K562 (cell line): Measurements from ENCODE around the gene ADAD1. TPM values are rescaled to one million over a fixed set of nuclear protein-coding genes. Genes with fewer than 3 reads are reported as not detected.
A peak's percentile ranks its signal among the peaks of the same experiment; 100 is the strongest.

Experiments used
- ATAC-seq: fragments of 200-7000 bp; cut with Tn5 transposase; 3 replicates; pipeline ENCODE4 v1.9.1; 2020; ENCODE audit warnings: moderate library complexity
- BruUV-seq: library from RNA; stranded (reverse); fragments of 400-500 nt; replicated peaks from 2 replicates; lab custom pipeline; 2021; lab: Mats Ljungman, UMichigan
- CTCF ChIA-PET: fragments of 300-600 bp; formaldehyde crosslinking; extraction: SDS; loops from one replicate; lab custom pipeline; 2021; ENCODE audit warnings: low intra/inter-chr PET ratio; lab: Yijun Ruan, JAX
- POLR2A ChIA-PET: fragments of 300-600, 350-650 bp; sonication (Branson Sonifier 250); formaldehyde crosslinking; extraction: SDS; loops from one replicate; lab custom pipeline; 2021; ENCODE audit warnings: antibody characterized with exemption, inconsistent platforms; lab: Yijun Ruan, JAX
- DNase-seq, 4 experiments: peaks; one replicate each; pipeline versions ENCODE4 v3.0.0 to v3.0.0-alpha.2; 2011 to 2018; ENCODE audit warnings: low spot score in 3 of 4, mixed read lengths in 3 of 4; ENCODE audit errors: extremely low read depth in 1 of 4
- FAIRE-seq: peaks from 2 replicates; lab custom pipeline; 2011; peaks lifted over from hg19 to GRCh38; lab: Jason Lieb, UNC
- H2AFZ ChIP-seq: 2 replicates; pipeline ENCODE4 v1.6.0; 2011; ENCODE audit warnings: low read depth, low read length, control low read depth, inconsistent platforms
- H3K27ac ChIP-seq: fragments of 200-600 bp; 3 replicates; pipeline ENCODE4 v1.8.0; 2011; ENCODE audit warnings: low read depth, mild to moderate bottlenecking, control low read depth, inconsistent platforms, low read length, moderate library complexity, mixed read lengths; ENCODE audit errors: extremely low read depth
- H3K27me3 ChIP-seq, 2 experiments: fragments of 300-600 bp in 1 of 2; 2 replicates in 1 of 2; 3 replicates in 1 of 2; pipeline versions ENCODE4 v1.6.0 to v1.8.0; 2011; ENCODE audit warnings: inconsistent platforms in 2 of 2, low read length in 2 of 2, mild to moderate bottlenecking in 1 of 2, mixed read lengths in 1 of 2, moderate library complexity in 1 of 2; ENCODE audit not compliant: control insufficient read depth in 2 of 2, insufficient read depth in 2 of 2
- H3K36me3 ChIP-seq: fragments of 300-600 bp; 3 replicates; pipeline ENCODE4 v1.8.0; 2011; ENCODE audit warnings: mild to moderate bottlenecking, low read length, inconsistent platforms; ENCODE audit not compliant: control insufficient read depth, insufficient read depth
- H3K4me1 ChIP-seq, 2 experiments: fragments of 200-600 bp in 1 of 2; replicated peaks in 1 of 2; 2 replicates in 1 of 2; 3 replicates in 1 of 2; pipeline versions ENCODE4 v1.5.1 to v1.8.0; 2011; ENCODE audit warnings: inconsistent platforms in 2 of 2, low read length in 2 of 2, mild to moderate bottlenecking in 1 of 2, mixed read lengths in 1 of 2, moderate library complexity in 1 of 2; ENCODE audit not compliant: control insufficient read depth in 2 of 2, insufficient read depth in 2 of 2
- H3K4me2 ChIP-seq: 2 replicates; pipeline ENCODE4 v1.6.1; 2011; ENCODE audit warnings: low read length, control low read depth, inconsistent platforms, mixed read lengths; ENCODE audit not compliant: insufficient read depth
- H3K4me3 ChIP-seq: fragments of 200-600 bp; sonication (generic), shearing (Covaris generic); 2 replicates; pipeline ENCODE4 v1.5.1; 2016; ENCODE audit warnings: control low read depth, inconsistent platforms
- H3K79me2 ChIP-seq: fragments of 200-600 bp; 3 replicates; pipeline ENCODE4 v1.8.0; 2011; ENCODE audit warnings: low read length, inconsistent platforms; ENCODE audit not compliant: control insufficient read depth, insufficient read depth
- H3K9ac ChIP-seq, 2 experiments: 2 replicates each; pipeline versions ENCODE4 v1.6.0 to v1.6.1; 2011; ENCODE audit warnings: low read depth in 2 of 2, low read length in 2 of 2, control low read depth in 1 of 2, inconsistent platforms in 1 of 2, mild to moderate bottlenecking in 1 of 2, mixed read lengths in 1 of 2; ENCODE audit not compliant: insufficient read depth in 1 of 2
- H3K9me1 ChIP-seq: one replicate; pipeline ENCODE4 v1.6.0; 2011; ENCODE audit warnings: inconsistent platforms, mild to moderate bottlenecking, low read length, moderate library complexity; ENCODE audit not compliant: control insufficient read depth, insufficient read depth
- H3K9me3 ChIP-seq: replicated peaks from 2 replicates; pipeline ENCODE4 v1.5.1; 2011; ENCODE audit warnings: low read depth, low read length, inconsistent platforms; ENCODE audit not compliant: control insufficient read depth, insufficient read depth
- H4K20me1 ChIP-seq: replicated peaks from 2 replicates; pipeline ENCODE4 v1.6.1; 2011; ENCODE audit warnings: low read length, inconsistent platforms, mixed read lengths; ENCODE audit not compliant: control insufficient read depth, insufficient read depth
- CREB1 ChIP-seq, 2 experiments: sonication (generic) in 1 of 2; formaldehyde crosslinking in 1 of 2; IDR thresholded peaks; 2 replicates each; pipeline versions ENCODE4 v1.6.1 to v1.8.0; 2012 to 2022; ENCODE audit warnings: inconsistent platforms in 1 of 2, mild to moderate bottlenecking in 1 of 2, missing genetic modification reagents in 1 of 2, moderate library complexity in 1 of 2
- DIDO1 ChIP-seq: fragments of 450-650 bp; IDR thresholded peaks from 2 replicates; pipeline ENCODE4 v1.6.1; 2016; ENCODE audit warnings: low read depth, missing biosample characterization, missing genetic modification characterization
- PHF20 ChIP-seq: fragments of 450-650 bp; IDR thresholded peaks from 2 replicates; pipeline ENCODE4 v1.6.1; 2018; ENCODE audit not compliant: partially characterized antibody
- PHF8 ChIP-seq: fragments of 200-600 bp; sonication (generic); IDR thresholded peaks from 2 replicates; pipeline ENCODE4 v1.6.1; 2012; ENCODE audit warnings: mixed run types, mild to moderate bottlenecking, inconsistent platforms, low read length, moderate library complexity, borderline replicate concordance
- RAD51 ChIP-seq: fragments of 450-650 bp; IDR thresholded peaks from 2 replicates; pipeline ENCODE4 v1.7.1; 2016; ENCODE audit warnings: low read depth, mild to moderate bottlenecking, borderline replicate concordance
- SLC30A9 ChIP-seq: fragments of 250-450 bp; sonication (Bioruptor Pico); IDR thresholded peaks from 2 replicates; pipeline ENCODE4 v1.8.0; 2022; ENCODE audit warnings: mild to moderate bottlenecking, moderate library complexity
- USF1 ChIP-seq: sonication (generic); formaldehyde crosslinking; IDR thresholded peaks from 2 replicates; pipeline ENCODE4 v1.9.0; 2022; ENCODE audit warnings: mild to moderate bottlenecking, missing genetic modification reagents
- ZNF324 ChIP-seq: fragments of 250-450 bp; sonication (Bioruptor Pico); IDR thresholded peaks from 2 replicates; pipeline ENCODE4 v1.4.0; 2020; ENCODE audit warnings: mild to moderate bottlenecking
- WGBS: fragments of 100-300 bp; shearing (Covaris generic); methylation state at CpG from one replicate; pipeline ENCODE4 v1.1.6; 2016; ENCODE audit warnings: low coverage, mixed read lengths; ENCODE audit not compliant: insufficient coverage; ENCODE audit errors: missing lambda C conversion rate; 5-methylcytosine and 5-hydroxymethylcytosine counted together
- in situ Hi-C: fragments of 300-500 bp; cut with MboI; formaldehyde crosslinking; loops from 4 replicates; pipeline ENCODE4 v1.15.0; 2018; ENCODE audit warnings: inconsistent platforms, mixed read lengths
- intact Hi-C: fragments of 100-400 bp; cut with micrococcal nuclease; formaldehyde crosslinking; loops from 2 replicates; pipeline ENCODE4 v1.14.2; 2022
- polyA plus RNA-seq, 8 experiments: library from polyadenylated mRNA; depleted of rRNA in 4 of 8; stranded (reverse) in 5 of 8; unstranded in 3 of 8; fragments of >200 nt; fragmentation: Nextera tagmentation in 2 of 8; fragmentation: Illumina TruSeq in 1 of 8; extraction: Ambion mirVana in 2 of 8; extraction: Trizol in 1 of 8; gene quantifications; 2 replicates each; pipeline versions ENCODE4 v1.2.1 to v1.2.3, GENCODE V29; 2011 to 2014; ENCODE audit warnings: inconsistent platforms in 1 of 8, missing spikeins in 1 of 8
- total RNA-seq, 7 experiments: library from RNA; depleted of rRNA in 6 of 7; stranded (reverse); fragments of >200 nt in 6 of 7; fragmentation: Illumina TruSeq in 2 of 7; extraction: Trizol in 2 of 7; gene quantifications; 2 replicates each; pipeline versions ENCODE4 v1.2.1 to v1.2.3, GENCODE V29; 2011 to 2021; ENCODE audit warnings: low replicate concordance in 1 of 7
- TF ChIP-seq, protein P1 (sequence below): fragments of 250-450 bp; sonication (Bioruptor Pico); IDR thresholded peaks from 2 replicates; pipeline ENCODE4 v1.9.0; 2021; ENCODE audit warnings: mild to moderate bottlenecking, inconsistent platforms

ADAD1 gene
- total and polyA plus RNA-seq, 9 of the 15 experiments (the other 6 are each of a cell fraction or from before 2014, with no cell fraction given), result not detected

DNA sequence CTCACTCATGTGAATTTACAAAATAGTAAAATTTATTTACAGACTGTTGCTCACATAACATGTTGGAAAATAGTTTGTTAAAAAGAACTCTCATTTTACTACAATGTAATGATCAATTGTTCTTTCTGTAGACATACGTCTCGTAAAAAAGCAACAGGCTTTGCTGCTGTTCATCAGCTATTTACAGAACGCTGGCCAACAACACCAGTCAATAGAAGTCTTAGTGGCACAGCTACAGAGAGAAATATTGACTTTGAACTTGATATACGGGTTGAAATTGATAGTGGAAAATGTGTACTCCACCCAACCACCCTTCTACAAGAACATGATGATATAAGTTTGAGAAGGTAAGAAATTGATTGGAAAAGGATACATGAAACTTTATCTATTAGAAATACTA lies 47.6 kb upstream of the ADAD1 start:
- Histone ChIP-seq H3K4me3 (no peak overlapping the region), H3K4me1 (no peaks in the 10 kb centered on the region), H2AFZ (no peak overlapping the region)
- POLR2A ChIA-PET, result no interaction called here
- FAIRE-seq, result peak; percentile 37
- CTCF ChIA-PET, result no interaction called here
- TF ChIP-seq, protein P1, sequence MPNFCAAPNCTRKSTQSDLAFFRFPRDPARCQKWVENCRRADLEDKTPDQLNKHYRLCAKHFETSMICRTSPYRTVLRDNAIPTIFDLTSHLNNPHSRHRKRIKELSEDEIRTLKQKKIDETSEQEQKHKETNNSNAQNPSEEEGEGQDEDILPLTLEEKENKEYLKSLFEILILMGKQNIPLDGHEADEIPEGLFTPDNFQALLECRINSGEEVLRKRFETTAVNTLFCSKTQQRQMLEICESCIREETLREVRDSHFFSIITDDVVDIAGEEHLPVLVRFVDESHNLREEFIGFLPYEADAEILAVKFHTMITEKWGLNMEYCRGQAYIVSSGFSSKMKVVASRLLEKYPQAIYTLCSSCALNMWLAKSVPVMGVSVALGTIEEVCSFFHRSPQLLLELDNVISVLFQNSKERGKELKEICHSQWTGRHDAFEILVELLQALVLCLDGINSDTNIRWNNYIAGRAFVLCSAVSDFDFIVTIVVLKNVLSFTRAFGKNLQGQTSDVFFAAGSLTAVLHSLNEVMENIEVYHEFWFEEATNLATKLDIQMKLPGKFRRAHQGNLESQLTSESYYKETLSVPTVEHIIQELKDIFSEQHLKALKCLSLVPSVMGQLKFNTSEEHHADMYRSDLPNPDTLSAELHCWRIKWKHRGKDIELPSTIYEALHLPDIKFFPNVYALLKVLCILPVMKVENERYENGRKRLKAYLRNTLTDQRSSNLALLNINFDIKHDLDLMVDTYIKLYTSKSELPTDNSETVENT, result no peak
- TF ChIP-seq DIDO1 (tag) (no peak), PHF20 (no peak), CREB1 (IDR thresholded peaks at IDR 0.05) (no peak), CREB1 (CRISPR knock-in tag; IDR thresholded peaks at IDR 0.05) (no peak), USF1 (CRISPR knock-in tag) (no peak), SLC30A9 (CRISPR knock-in tag) (no peak), PHF8 (no peak), RAD51 (no peak), ZNF324 (CRISPR knock-in tag) (no peak)
- TF ChIP-seq, all 486 proteins: peak for 0
- DNase-seq (no peak), ATAC-seq (no peak)
- Histone ChIP-seq H3K4me2 (no peak overlapping the region), H3K27me3 (no peaks in the 10 kb centered on the region), H3K9me1 (no peaks in the 10 kb centered on the region), H4K20me1 (no peaks in the 10 kb centered on the region), H3K36me3 (peaks cover 15% of the 10 kb centered on the region; the same call in 2 of the 3 replicates), H3K27ac (no peak overlapping the region), H3K9me3 (no peaks in the 10 kb centered on the region), H3K9ac (no peak overlapping the region), H3K79me2 (no peaks in the 10 kb centered on the region)
- BruUV-seq, result no TSS peak
- in situ Hi-C loops, result no loop called here
- 74% methylated on average over 4 of the region's 4 CpGs for WGBS
- intact Hi-C loops, result no loop called here
